Keratinocyte (primary cell): Measurements from ENCODE around the gene B4GALT2.

Experiments
- EZH2 ChIP-seq: IDR thresholded peaks from one replicate; pipeline ENCODE4 v1.6.1; 2012; ENCODE audit warnings: inconsistent platforms, mild to moderate bottlenecking, low read length, moderate library complexity
- TF ChIP-seq, protein P1 (sequence below), 3 experiments: IDR thresholded peaks in 1 of 3; conservative IDR thresholded peaks in 1 of 3; optimal IDR thresholded peaks in 1 of 3; 2 replicates in 2 of 3; 3 replicates in 1 of 3; pipeline versions ENCODE3 to v1.5.1; 2011; ENCODE audit warnings: low read length in 3 of 3, mild to moderate bottlenecking in 3 of 3, moderate library complexity in 2 of 3, control low read depth in 1 of 3, inconsistent platforms in 1 of 3; ENCODE audit not compliant: insufficient read depth in 2 of 3; ENCODE audit errors: extremely low read depth in 1 of 3

DNA sequence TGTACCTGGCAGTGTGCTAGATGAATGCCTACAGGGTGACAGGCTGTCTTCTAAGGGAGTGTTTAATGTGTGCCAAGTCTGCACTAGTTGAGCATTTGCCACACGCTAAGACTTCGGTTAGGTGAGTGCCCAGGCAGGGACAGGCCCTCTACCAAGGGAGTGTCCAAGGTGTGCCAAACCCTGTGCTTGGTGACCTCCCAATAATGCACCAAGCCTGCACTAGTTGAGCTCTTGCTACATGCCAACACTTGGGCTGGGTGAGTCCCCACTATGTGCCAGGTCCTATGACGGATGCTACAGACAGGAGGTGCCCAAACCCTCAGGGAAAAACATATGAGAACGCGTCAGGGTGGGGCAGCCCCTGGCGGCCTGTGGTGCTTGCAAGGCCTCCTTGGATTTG, 41.5 kb downstream of the B4GALT2 start:
- TF ChIP-seq, protein P1, sequence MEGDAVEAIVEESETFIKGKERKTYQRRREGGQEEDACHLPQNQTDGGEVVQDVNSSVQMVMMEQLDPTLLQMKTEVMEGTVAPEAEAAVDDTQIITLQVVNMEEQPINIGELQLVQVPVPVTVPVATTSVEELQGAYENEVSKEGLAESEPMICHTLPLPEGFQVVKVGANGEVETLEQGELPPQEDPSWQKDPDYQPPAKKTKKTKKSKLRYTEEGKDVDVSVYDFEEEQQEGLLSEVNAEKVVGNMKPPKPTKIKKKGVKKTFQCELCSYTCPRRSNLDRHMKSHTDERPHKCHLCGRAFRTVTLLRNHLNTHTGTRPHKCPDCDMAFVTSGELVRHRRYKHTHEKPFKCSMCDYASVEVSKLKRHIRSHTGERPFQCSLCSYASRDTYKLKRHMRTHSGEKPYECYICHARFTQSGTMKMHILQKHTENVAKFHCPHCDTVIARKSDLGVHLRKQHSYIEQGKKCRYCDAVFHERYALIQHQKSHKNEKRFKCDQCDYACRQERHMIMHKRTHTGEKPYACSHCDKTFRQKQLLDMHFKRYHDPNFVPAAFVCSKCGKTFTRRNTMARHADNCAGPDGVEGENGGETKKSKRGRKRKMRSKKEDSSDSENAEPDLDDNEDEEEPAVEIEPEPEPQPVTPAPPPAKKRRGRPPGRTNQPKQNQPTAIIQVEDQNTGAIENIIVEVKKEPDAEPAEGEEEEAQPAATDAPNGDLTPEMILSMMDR (optimal IDR thresholded peaks at IDR 0.05 in 1 of 3, IDR thresholded peaks at IDR 0.05 in 1 of 3, conservative IDR thresholded peaks at IDR 0.05 in 1 of 3; ENCODE audit: extremely low read depth in 1 of 3, insufficient read depth in 2 of 3, low read length in 3 of 3), result no peak
- TF ChIP-seq EZH2, result no peak
